ENCODE measurements around the gene TSPAN31.

TSPAN31 gene

GRCh38 chr12:57783861-57784260 lies 39.0 kb downstream of the TSPAN31 start:
- peaks cover 16 to 29% of the 10 kb centered on the region in 2 donors for H3K36me3 ChIP-seq (ENCODE audit: control insufficient read depth in 1 of 2, insufficient read depth in 2 of 2, low read length in 2 of 2)
- no peaks in the 10 kb centered on the region for H3K27me3 ChIP-seq (ENCODE audit: low read depth, low read length)
- H3K27ac ChIP-seq (ENCODE audit: low read length): no peak overlapping the region
- H3K9me3 ChIP-seq (ENCODE audit: control insufficient read depth in 1 of 2, low read length in 2 of 2): no peaks in the 10 kb centered on the region
- H3K4me1 ChIP-seq (ENCODE audit: control insufficient read depth in 1 of 2, insufficient read depth in 2 of 2, low read length in 2 of 2): peaks cover 0 to 16% of the 10 kb centered on the region in 2 donors
- peak overlapping the region in 1 of 2 donors; percentile 87 for H3K4me3 ChIP-seq (ENCODE audit: low read depth in 1 of 2, low read length in 2 of 2)

- H3K27ac ChIP-seq (ENCODE audit: low read length): no peak overlapping the region
These were observed 49.1 kb downstream of the TSPAN31 start for GRCh38 chr12:57793920-57794319.

GRCh38 chr12:57795354-57795753 lies 50.5 kb downstream of the TSPAN31 start:
- Histone ChIP-seq H3K4me3 (ENCODE audit: low read depth in 1 of 2, low read length in 2 of 2) (no peak overlapping the region), H3K4me1 (ENCODE audit: control insufficient read depth in 1 of 2, insufficient read depth in 2 of 2, low read length in 2 of 2) (no peaks in the 10 kb centered on the region), H3K27ac (ENCODE audit: low read length) (no peak overlapping the region), H3K9me3 (ENCODE audit: control insufficient read depth in 1 of 2, low read length in 2 of 2) (no peaks in the 10 kb centered on the region), H3K27me3 (ENCODE audit: low read depth, low read length) (no peaks in the 10 kb centered on the region), H3K36me3 (ENCODE audit: control insufficient read depth in 1 of 2, insufficient read depth in 2 of 2, low read length in 2 of 2) (peaks cover 48 to 74% of the 10 kb centered on the region in 2 donors)

More at GRCh38 chr12:57793920-57794319, 49.1 kb downstream of the TSPAN31 start:
- no peaks in the 10 kb centered on the region for H3K27me3 ChIP-seq (ENCODE audit: low read depth, low read length)
- H3K4me3 ChIP-seq (ENCODE audit: low read depth in 1 of 2, low read length in 2 of 2): no peak overlapping the region
- H3K4me1 ChIP-seq (ENCODE audit: control insufficient read depth in 1 of 2, insufficient read depth in 2 of 2, low read length in 2 of 2): no peaks in the 10 kb centered on the region
- peaks cover 39 to 60% of the 10 kb centered on the region in 2 donors for H3K36me3 ChIP-seq (ENCODE audit: control insufficient read depth in 1 of 2, insufficient read depth in 2 of 2, low read length in 2 of 2)
- no peaks in the 10 kb centered on the region for H3K9me3 ChIP-seq (ENCODE audit: control insufficient read depth in 1 of 2, low read length in 2 of 2)

- no peak overlapping the region for H3K4me3 ChIP-seq (ENCODE audit: low read depth in 1 of 2, low read length in 2 of 2)
- H3K36me3 ChIP-seq (ENCODE audit: control insufficient read depth in 1 of 2, insufficient read depth in 2 of 2, low read length in 2 of 2): peaks cover 48 to 86% of the 10 kb centered on the region in 2 donors
- no peak overlapping the region for H3K27ac ChIP-seq (ENCODE audit: low read length)
- H3K4me1 ChIP-seq (ENCODE audit: control insufficient read depth in 1 of 2, insufficient read depth in 2 of 2, low read length in 2 of 2): no peaks in the 10 kb centered on the region
- no peaks in the 10 kb centered on the region for H3K9me3 ChIP-seq (ENCODE audit: control insufficient read depth in 1 of 2, low read length in 2 of 2)
- H3K27me3 ChIP-seq (ENCODE audit: low read depth, low read length): no peaks in the 10 kb centered on the region
These were observed 52.2 kb downstream of the TSPAN31 start for GRCh38 chr12:57796996-57797395.

GRCh38 chr12:57797933-57798332 lies 53.1 kb downstream of the TSPAN31 start:
- Histone ChIP-seq H3K36me3 (ENCODE audit: control insufficient read depth in 1 of 2, insufficient read depth in 2 of 2, low read length in 2 of 2) (peaks cover 49 to 86% of the 10 kb centered on the region in 2 donors), H3K4me3 (ENCODE audit: low read depth in 1 of 2, low read length in 2 of 2) (no peak overlapping the region), H3K27ac (ENCODE audit: low read length) (no peak overlapping the region), H3K4me1 (ENCODE audit: control insufficient read depth in 1 of 2, insufficient read depth in 2 of 2, low read length in 2 of 2) (no peaks in the 10 kb centered on the region), H3K27me3 (ENCODE audit: low read depth, low read length) (no peaks in the 10 kb centered on the region), H3K9me3 (ENCODE audit: control insufficient read depth in 1 of 2, low read length in 2 of 2) (no peaks in the 10 kb centered on the region)
